ENCODE data around the gene ENOX1. TPM values are rescaled to one million over a fixed set of nuclear protein-coding genes. Genes with fewer than 3 reads are reported as not detected.
"Not testable (repeated sequence)": the region's sequence is repeated elsewhere in the genome, so short reads cannot be mapped to it uniquely, and the experiment has no call there.

The ENOX1 gene
- total RNA-seq, 1 donor from 2014 or later: 9.7 TPM

- no peak for DNase-seq
Observed at GRCh38 chr13:43191546-43191945, 595.2 kb downstream of the ENOX1 start.

- no peak for DNase-seq
Observed at GRCh38 chr13:43185226-43185625, 601.5 kb downstream of the ENOX1 start.

- no peak for DNase-seq
Observed at GRCh38 chr13:43180837-43181236, 605.9 kb downstream of the ENOX1 start.

- no peak for DNase-seq
Observed at GRCh38 chr13:43180036-43180660, 606.6 kb downstream of the ENOX1 start.

GRCh38 chr13:43171489-43171888 is 615.3 kb downstream of the ENOX1 start:
- DNase-seq: no peak

- no peak for DNase-seq
Observed at GRCh38 chr13:43170506-43170905, 616.3 kb downstream of the ENOX1 start.

GRCh38 chr13:43168434-43168833 is 618.3 kb downstream of the ENOX1 start:
- not testable (repeated sequence) for DNase-seq

GRCh38 chr13:43167731-43168130 is 619.0 kb downstream of the ENOX1 start:
- no peak for DNase-seq

- no peak for DNase-seq
Observed at GRCh38 chr13:43166644-43167457, 619.9 kb downstream of the ENOX1 start.

Small RNA genes lying within 50 kb of the gene (small RNA-seq; reads per million reads assigned to genes)
- not detected for gene AL162713.1 (ENCODE audit: low replicate concordance)

Other genes with a start within 250 kb of the ENOX1 start
- gene CCDC122, start 92.8 kb upstream of the ENOX1 start, total RNA-seq: 2.8 TPM
- gene LACC1, start 92.9 kb upstream of the ENOX1 start, total RNA-seq: 4.9 TPM

Data from skin of body (tissue), 3 donors.